Endothelial cell of umbilical vein (primary cell): Measurements from ENCODE around the gene DAD1. TPM values are rescaled to one million over a fixed set of nuclear protein-coding genes. Genes with fewer than 3 reads are reported as not detected.

Experiments used
- BruUV-seq: library from RNA; stranded (reverse); fragments of 400-500 nt; replicated peaks from 2 replicates; lab custom pipeline; 2021; lab: Mats Ljungman, UMichigan
- CTCF ChIA-PET: fragments of 300-600, 350-600 bp; sonication (Branson Sonifier 250); formaldehyde crosslinking; loops from one replicate; lab custom pipeline; 2021; ENCODE audit warnings: antibody characterized with exemption, inconsistent platforms; lab: Charles Lee
- POLR2A ChIA-PET: fragments of 300-600, 350-600 bp; sonication (Branson Sonifier 250); formaldehyde crosslinking; loops from one replicate; lab custom pipeline; 2021; ENCODE audit warnings: antibody characterized with exemption, inconsistent platforms; lab: Charles Lee
- DNase-seq: peaks from one replicate; pipeline ENCODE4 v3.0.0-alpha.2; 2011; ENCODE audit warnings: low read depth, low spot score
- FAIRE-seq: peaks from 2 replicates; lab custom pipeline; 2011; peaks lifted over from hg19 to GRCh38; lab: Jason Lieb, UNC
- H2AFZ ChIP-seq: 2 replicates; pipeline ENCODE4 v1.6.0; 2012; ENCODE audit warnings: low read depth, low read length, control low read depth, inconsistent platforms
- H3K27ac ChIP-seq: 2 replicates; pipeline ENCODE4 v1.5.1; 2011; ENCODE audit warnings: low read depth, mild to moderate bottlenecking, control low read depth, low read length, moderate library complexity; ENCODE audit not compliant: insufficient read depth
- H3K27me3 ChIP-seq, 2 experiments: 2 replicates each; pipeline versions ENCODE4 v1.6.0 to v1.6.1; 2011; ENCODE audit warnings: low read length in 2 of 2, mixed read lengths in 1 of 2; ENCODE audit not compliant: control insufficient read depth in 2 of 2, insufficient read depth in 2 of 2
- H3K36me3 ChIP-seq, 2 experiments: 2 replicates in 1 of 2; 3 replicates in 1 of 2; pipeline ENCODE4 v1.5.1; 2011; ENCODE audit warnings: low read length in 2 of 2, mild to moderate bottlenecking in 1 of 2, moderate library complexity in 1 of 2; ENCODE audit not compliant: control insufficient read depth in 2 of 2, insufficient read depth in 2 of 2; ENCODE audit errors: extremely low read depth in 1 of 2
- H3K4me1 ChIP-seq: 3 replicates; pipeline ENCODE4 v1.5.1; 2011; ENCODE audit warnings: mild to moderate bottlenecking, low read length; ENCODE audit not compliant: control insufficient read depth, insufficient read depth; ENCODE audit errors: extremely low read depth
- H3K4me2 ChIP-seq: 2 replicates; pipeline ENCODE4 v1.6.1; 2011; ENCODE audit warnings: low read length, control low read depth, mixed read lengths; ENCODE audit not compliant: insufficient read depth
- H3K4me3 ChIP-seq, 3 experiments: fragments of 200-600 bp in 1 of 3; sonication (generic), shearing (Covaris generic) in 1 of 3; replicated peaks in 1 of 3; 2 replicates each; pipeline ENCODE4 v1.5.1; 2011 to 2016; ENCODE audit warnings: control low read depth in 3 of 3, low read length in 3 of 3, mild to moderate bottlenecking in 2 of 3, inconsistent platforms in 1 of 3, low read depth in 1 of 3, moderate library complexity in 1 of 3; ENCODE audit not compliant: insufficient read depth in 1 of 3
- H3K79me2 ChIP-seq: 2 replicates; pipeline ENCODE4 v1.6.0; 2012; ENCODE audit warnings: low read length, inconsistent platforms; ENCODE audit not compliant: control insufficient read depth, insufficient read depth
- H3K9ac ChIP-seq: replicated peaks from 2 replicates; pipeline ENCODE3; 2011; ENCODE audit warnings: low read length, control low read depth; ENCODE audit not compliant: insufficient read depth; ENCODE audit errors: extremely low read depth
- H3K9me1 ChIP-seq: replicated peaks from 3 replicates; pipeline ENCODE4 v1.6.0; 2011; ENCODE audit warnings: mild to moderate bottlenecking, low read length; ENCODE audit not compliant: control insufficient read depth, insufficient read depth; ENCODE audit errors: extremely low read depth
- H3K9me3 ChIP-seq: replicated peaks from 2 replicates; pipeline ENCODE4 v1.5.1; 2012; ENCODE audit warnings: low read length, inconsistent platforms; ENCODE audit not compliant: control insufficient read depth, insufficient read depth
- H4K20me1 ChIP-seq: replicated peaks from 2 replicates; pipeline ENCODE3; 2011; ENCODE audit warnings: mild to moderate bottlenecking, low read length; ENCODE audit not compliant: control insufficient read depth, insufficient read depth; ENCODE audit errors: extremely low read depth
- EZH2 ChIP-seq: IDR thresholded peaks from 2 replicates; pipeline ENCODE4 v1.6.1; 2012; ENCODE audit warnings: borderline replicate concordance, low read depth, mild to moderate bottlenecking, moderate library complexity, low read length, inconsistent platforms; ENCODE audit not compliant: severe bottlenecking
- FOS ChIP-seq: IDR thresholded peaks from 2 replicates; pipeline ENCODE4 v1.6.1; 2011; ENCODE audit warnings: mild to moderate bottlenecking, low read length, moderate library complexity, borderline replicate concordance; ENCODE audit not compliant: insufficient read depth
- GATA2 ChIP-seq: IDR thresholded peaks from 2 replicates; pipeline ENCODE4 v1.7.0; 2011; ENCODE audit warnings: low read depth, mild to moderate bottlenecking, moderate library complexity, mixed read lengths, low read length; ENCODE audit not compliant: insufficient read length, insufficient read depth
- JUN ChIP-seq: IDR thresholded peaks from 2 replicates; pipeline ENCODE4 v1.6.1; 2011; ENCODE audit warnings: borderline replicate concordance, low read depth; ENCODE audit not compliant: insufficient read length, insufficient read depth
- MAX ChIP-seq: IDR thresholded peaks from 2 replicates; pipeline ENCODE4 v1.6.1; 2011; ENCODE audit not compliant: insufficient read depth, insufficient read length
- MYC ChIP-seq: IDR thresholded peaks from one replicate; pipeline ENCODE4 v1.6.1; 2011; ENCODE audit warnings: mild to moderate bottlenecking, low read depth, low read length
- POLR2A ChIP-seq: IDR thresholded peaks from 2 replicates; pipeline ENCODE4 v1.6.1; 2012; ENCODE audit warnings: low read depth, mild to moderate bottlenecking, control low read depth, low read length
- POLR2AphosphoS5 ChIP-seq: IDR thresholded peaks from 2 replicates; pipeline ENCODE4 v1.6.1; 2012; ENCODE audit warnings: low read depth, mild to moderate bottlenecking, control low read depth, low read length, moderate library complexity; ENCODE audit not compliant: insufficient read depth
- dilution Hi-C: fragments of 300-500 bp; cut with MboI; formaldehyde crosslinking; loops from one replicate; pipeline ENCODE4 v1.15.0; 2019; ENCODE audit warnings: low sequenced_read_pairs; ENCODE audit not compliant: extremely low pct_ligation_motif_present
- intact Hi-C: fragments of 100-400 bp; cut with micrococcal nuclease; formaldehyde crosslinking; loops from one replicate; pipeline ENCODE4 v1.10.0; 2022
- polyA plus RNA-seq, 4 experiments: library from polyadenylated mRNA; depleted of rRNA in 3 of 4; stranded (reverse) in 3 of 4; unstranded in 1 of 4; fragments of >200 nt; gene quantifications; 2 replicates each; pipeline versions ENCODE4 v1.2.1 to v1.2.3, GENCODE V29; 2011 to 2012; ENCODE audit warnings: missing spikeins in 1 of 4
- total RNA-seq: library from RNA; stranded (reverse); gene quantifications from 2 replicates; pipeline ENCODE4 v1.2.3, GENCODE V29; 2021
- TF ChIP-seq, protein P1 (sequence below), 2 donors: IDR thresholded peaks; 1 replicate in 1 of 2; 2 replicates in 1 of 2; pipeline ENCODE4 v1.5.1; 2011; ENCODE audit warnings: low read length in 2 of 2, mild to moderate bottlenecking in 2 of 2, moderate library complexity in 2 of 2, control low read depth in 1 of 2, inconsistent platforms in 1 of 2, low read depth in 1 of 2; ENCODE audit not compliant: insufficient read depth in 1 of 2; ENCODE audit errors: extremely low read depth in 1 of 2

Gene DAD1
- total and polyA plus RNA-seq, 2 donors (not counting 3 experiments of a cell fraction or from before 2014, with no cell fraction given): 299 to 1,227 TPM

DNA sequence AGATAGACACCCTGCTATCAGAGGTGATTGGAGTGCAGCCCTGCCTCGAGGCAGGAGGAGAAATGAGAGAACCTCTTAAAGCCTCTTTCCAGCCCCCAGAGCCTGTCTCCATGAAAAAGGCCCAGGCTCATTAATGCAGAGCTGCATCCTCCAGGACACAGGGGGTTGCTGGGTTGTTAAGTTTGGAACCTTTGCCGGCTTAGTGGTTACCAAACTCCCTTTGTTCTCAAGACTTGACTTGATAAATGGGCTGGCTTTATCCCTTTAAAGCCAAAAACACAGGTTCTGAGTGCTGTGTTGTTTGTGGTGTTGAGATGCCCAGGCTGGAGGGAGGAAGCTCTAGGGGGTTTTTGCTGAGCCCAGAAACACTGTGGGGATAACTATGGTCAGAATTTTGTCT lies 71.0 kb downstream of the DAD1 start:
- no peaks in the 10 kb centered on the region for H4K20me1 ChIP-seq
- H3K79me2 ChIP-seq: no peaks in the 10 kb centered on the region
- DNase-seq (no peak), FAIRE-seq (no peak)
- no peaks in the 10 kb centered on the region for H3K36me3 ChIP-seq
- no peaks in the 10 kb centered on the region for H3K9me1 ChIP-seq
- no TSS peak for BruUV-seq
- dilution Hi-C loops (no loop called here), intact Hi-C loops (no loop called here)
- ChIA-PET CTCF (interaction anchor here (2.5 kb wide), 1 partner anchor 13 kb away, joined by 9 read pairs; no protein-coding TSS in a partner anchor), POLR2A (no interaction called here)
- H2AFZ ChIP-seq: no peak overlapping the region
- H3K4me2 ChIP-seq: no peak overlapping the region
- no peak overlapping the region for H3K27ac ChIP-seq
- TF ChIP-seq GATA2: no peak
- TF ChIP-seq POLR2AphosphoS5: no peak
- TF ChIP-seq MAX: no peak
- no peak for TF ChIP-seq POLR2A
- TF ChIP-seq, protein P1, sequence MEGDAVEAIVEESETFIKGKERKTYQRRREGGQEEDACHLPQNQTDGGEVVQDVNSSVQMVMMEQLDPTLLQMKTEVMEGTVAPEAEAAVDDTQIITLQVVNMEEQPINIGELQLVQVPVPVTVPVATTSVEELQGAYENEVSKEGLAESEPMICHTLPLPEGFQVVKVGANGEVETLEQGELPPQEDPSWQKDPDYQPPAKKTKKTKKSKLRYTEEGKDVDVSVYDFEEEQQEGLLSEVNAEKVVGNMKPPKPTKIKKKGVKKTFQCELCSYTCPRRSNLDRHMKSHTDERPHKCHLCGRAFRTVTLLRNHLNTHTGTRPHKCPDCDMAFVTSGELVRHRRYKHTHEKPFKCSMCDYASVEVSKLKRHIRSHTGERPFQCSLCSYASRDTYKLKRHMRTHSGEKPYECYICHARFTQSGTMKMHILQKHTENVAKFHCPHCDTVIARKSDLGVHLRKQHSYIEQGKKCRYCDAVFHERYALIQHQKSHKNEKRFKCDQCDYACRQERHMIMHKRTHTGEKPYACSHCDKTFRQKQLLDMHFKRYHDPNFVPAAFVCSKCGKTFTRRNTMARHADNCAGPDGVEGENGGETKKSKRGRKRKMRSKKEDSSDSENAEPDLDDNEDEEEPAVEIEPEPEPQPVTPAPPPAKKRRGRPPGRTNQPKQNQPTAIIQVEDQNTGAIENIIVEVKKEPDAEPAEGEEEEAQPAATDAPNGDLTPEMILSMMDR (IDR thresholded peaks at IDR 0.05; ENCODE audit: extremely low read depth in 1 of 2, insufficient read depth in 1 of 2, low read depth in 1 of 2, low read length in 2 of 2): no peak
- no peak for TF ChIP-seq JUN
- TF ChIP-seq MYC: no peak
- no peak for TF ChIP-seq FOS
- TF ChIP-seq EZH2: no peak
- H3K27me3 ChIP-seq: no peaks in the 10 kb centered on the region
- H3K4me1 ChIP-seq: peaks cover 12% of the 10 kb centered on the region
- H3K9ac ChIP-seq: no peak overlapping the region
- H3K9me3 ChIP-seq: no peaks in the 10 kb centered on the region
- H3K4me3 ChIP-seq: no peak overlapping the region
